SK-N-MC (cell line): ENCODE results near the gene CPM.

Source experiments
- DNase-seq: peaks from one replicate; pipeline ENCODE4 v3.0.0-alpha.2; 2011; ENCODE audit warnings: low read depth, low spot score
- H3K27ac ChIP-seq: fragments of 200-600 bp; sonication (generic); 2 replicates; pipeline ENCODE4 v1.5.1; 2016; ENCODE audit warnings: mixed run types
- H3K36me3 ChIP-seq: fragments of 200-600 bp; sonication (generic); 2 replicates; pipeline ENCODE4 v1.6.1; 2017; ENCODE audit warnings: antibody characterized with exemption, low read length, mixed read lengths; ENCODE audit not compliant: insufficient read depth
- H3K4me3 ChIP-seq: fragments of 200-600 bp; sonication (generic); 2 replicates; pipeline ENCODE4 v1.5.1; 2016
- H3K9ac ChIP-seq: fragments of 200-600 bp; sonication (generic); 2 replicates; pipeline ENCODE4 v1.8.0; 2017; ENCODE audit warnings: mixed run types, mixed read lengths; ENCODE audit not compliant: insufficient read length
- H3K9me3 ChIP-seq: fragments of 200-600 bp; sonication (generic); 2 replicates; pipeline ENCODE4 v1.6.1; 2017; ENCODE audit warnings: low read depth, mild to moderate bottlenecking, antibody characterized with exemption, low read length, moderate library complexity, mixed read lengths
- EZH2 ChIP-seq: fragments of 200-600 bp; sonication (generic); IDR thresholded peaks from one replicate; pipeline ENCODE4 v1.6.1; 2017; ENCODE audit warnings: antibody characterized with exemption
- FOXP2 ChIP-seq: optimal IDR thresholded peaks from 2 replicates; pipeline ENCODE3; 2011; ENCODE audit warnings: mild to moderate bottlenecking, moderate library complexity; ENCODE audit not compliant: insufficient read depth; ENCODE audit errors: extremely low read length, control extremely low read depth
- POLR2AphosphoS5 ChIP-seq: IDR thresholded peaks from 2 replicates; pipeline ENCODE4 v1.6.1; 2012; ENCODE audit warnings: mild to moderate bottlenecking, low read depth, low read length, borderline replicate concordance

The CPM gene

DNA sequence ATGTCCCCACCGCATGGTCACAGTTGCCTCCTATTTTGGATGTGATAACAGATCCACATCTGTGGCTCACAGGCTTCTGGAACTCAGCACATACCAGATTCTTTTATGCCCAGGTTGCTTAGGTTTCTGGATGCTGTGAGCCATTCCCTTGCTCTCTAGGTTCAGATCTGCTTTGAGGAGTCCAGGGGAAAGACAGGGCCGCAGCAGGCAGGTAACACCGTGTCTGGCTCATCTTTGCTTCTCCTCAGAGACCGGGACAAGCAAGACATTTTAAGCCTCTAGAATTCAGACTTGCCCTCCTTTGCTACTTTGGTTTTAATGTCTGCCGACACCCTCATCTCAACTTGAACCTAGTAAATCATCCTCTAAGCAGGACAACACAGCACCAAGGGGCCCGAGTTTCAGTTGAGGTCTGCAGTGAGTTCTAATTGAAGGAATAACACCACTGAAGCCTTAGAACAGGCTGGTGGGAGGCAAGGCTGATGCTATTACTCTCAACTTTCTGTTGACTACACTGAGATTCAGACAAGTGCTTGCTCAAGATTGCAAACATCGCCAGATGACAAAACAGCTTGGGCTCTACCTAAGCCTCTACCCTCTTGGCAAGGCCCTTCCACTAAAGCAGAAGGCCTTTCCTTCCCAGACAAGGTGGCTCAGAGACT, 69.7 kb downstream of the CPM start:
- TF ChIP-seq EZH2 (no peak), FOXP2 (no peak), POLR2AphosphoS5 (no peak)
- no peak for DNase-seq
- Histone ChIP-seq H3K36me3 (no peaks in the 10 kb centered on the region), H3K27ac (no peak overlapping the region), H3K4me3 (peak overlapping the region; percentile 3; the same call in 1 of the 2 replicates), H3K9ac (no peak overlapping the region), H3K9me3 (no peaks in the 10 kb centered on the region)

DNA sequence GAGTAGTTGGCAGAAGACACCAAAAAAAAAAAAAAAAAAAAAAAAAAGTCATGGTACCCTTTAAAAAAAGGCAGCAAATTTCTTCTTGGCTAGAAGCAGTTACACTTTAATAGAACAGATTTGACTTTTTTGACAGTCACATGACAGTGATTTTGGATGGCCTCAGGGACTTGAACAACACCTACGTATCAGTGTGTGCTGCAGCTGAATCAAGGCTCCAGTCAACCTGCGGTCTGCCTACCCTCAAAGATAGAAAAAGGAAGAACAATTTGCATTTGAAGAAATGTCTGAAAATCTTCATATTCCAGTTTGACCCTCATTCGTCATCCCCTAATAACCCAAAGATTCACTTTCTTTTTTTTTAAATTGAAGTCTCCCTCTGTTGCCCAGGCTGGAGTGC, 71.1 kb downstream of the CPM start:
- TF ChIP-seq POLR2AphosphoS5, result no peak
- TF ChIP-seq FOXP2, result no peak
- no peak for TF ChIP-seq EZH2
- no peaks in the 10 kb centered on the region for H3K36me3 ChIP-seq
- no peak for DNase-seq
- H3K4me3 ChIP-seq, result no peak overlapping the region
- no peak overlapping the region for H3K27ac ChIP-seq
- H3K9ac ChIP-seq, result no peak overlapping the region
- no peaks in the 10 kb centered on the region for H3K9me3 ChIP-seq

DNA sequence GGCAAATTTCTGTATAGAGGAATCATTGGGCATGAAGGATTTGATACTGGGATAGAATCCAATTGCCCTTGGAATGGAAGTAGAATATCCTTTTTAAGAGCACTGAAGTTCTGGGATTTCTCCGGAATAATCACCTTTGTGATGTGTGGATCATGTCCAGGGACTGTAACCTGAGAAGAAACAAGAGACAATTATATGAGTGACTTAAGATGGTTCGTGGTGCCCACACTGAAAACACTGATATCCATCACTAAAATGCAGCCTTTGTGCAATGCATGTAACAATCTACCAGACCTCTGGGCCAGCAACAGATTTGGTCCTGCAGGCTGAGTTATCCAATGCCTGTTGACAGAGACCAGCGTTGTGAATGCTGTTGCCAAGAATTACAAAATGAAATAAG, 76.5 kb downstream of the CPM start:
- H3K9me3 ChIP-seq, result no peaks in the 10 kb centered on the region
- no peak overlapping the region for H3K27ac ChIP-seq
- TF ChIP-seq FOXP2 (no peak), POLR2AphosphoS5 (no peak), EZH2 (no peak)
- DNase-seq, result no peak
- no peak overlapping the region for H3K9ac ChIP-seq
- H3K4me3 ChIP-seq, result no peak overlapping the region
- H3K36me3 ChIP-seq, result no peaks in the 10 kb centered on the region

DNA sequence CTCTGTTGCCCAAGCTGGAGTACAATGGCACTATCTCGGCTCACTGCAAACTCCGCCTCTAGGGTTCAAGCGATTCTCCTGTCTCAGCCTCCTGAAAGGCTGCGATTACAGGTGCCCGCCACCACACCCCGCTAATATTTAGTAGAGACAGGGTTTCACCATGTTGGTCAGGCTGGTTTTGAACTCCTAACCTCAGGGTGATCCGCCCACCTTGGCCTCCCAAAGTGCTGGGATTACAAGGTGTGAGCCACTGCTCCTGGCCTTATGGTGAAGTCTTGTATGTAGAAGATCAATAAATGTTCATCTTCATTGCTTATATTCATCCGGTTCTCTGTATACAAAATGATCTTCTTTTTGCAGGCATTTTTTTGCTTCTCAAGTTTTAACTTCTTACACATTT, 77.2 kb downstream of the CPM start:
- H3K9me3 ChIP-seq, result no peaks in the 10 kb centered on the region
- no peak overlapping the region for H3K9ac ChIP-seq
- H3K36me3 ChIP-seq, result no peaks in the 10 kb centered on the region
- DNase-seq, result no peak
- H3K27ac ChIP-seq, result no peak overlapping the region
- no peak overlapping the region for H3K4me3 ChIP-seq
- TF ChIP-seq FOXP2, result no peak
- TF ChIP-seq EZH2, result no peak
- no peak for TF ChIP-seq POLR2AphosphoS5

DNA sequence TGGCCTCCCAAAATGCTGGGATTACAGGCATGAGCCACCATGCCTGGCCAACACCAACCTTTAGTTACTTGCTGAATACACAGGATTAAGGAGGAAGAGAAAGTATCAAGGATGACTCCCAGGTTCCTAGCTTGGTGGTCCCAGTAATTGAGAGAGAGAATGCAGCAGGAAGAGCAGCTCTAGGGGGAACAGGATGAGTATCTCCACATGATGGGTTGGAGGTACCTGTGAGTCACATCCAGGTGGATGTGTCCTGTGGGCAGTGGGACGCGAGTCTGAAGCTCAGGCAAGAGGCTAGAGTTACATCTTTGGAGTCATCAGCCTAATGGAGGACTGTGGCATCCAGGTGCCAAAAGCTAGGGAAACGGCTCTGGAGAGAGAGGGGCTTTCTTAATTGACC, 77.9 kb downstream of the CPM start:
- TF ChIP-seq EZH2 (no peak), FOXP2 (no peak), POLR2AphosphoS5 (no peak)
- H3K4me3 ChIP-seq, result no peak overlapping the region
- DNase-seq, result no peak
- H3K9me3 ChIP-seq, result no peaks in the 10 kb centered on the region
- no peak overlapping the region for H3K27ac ChIP-seq
- no peaks in the 10 kb centered on the region for H3K36me3 ChIP-seq
- H3K9ac ChIP-seq, result no peak overlapping the region

DNA sequence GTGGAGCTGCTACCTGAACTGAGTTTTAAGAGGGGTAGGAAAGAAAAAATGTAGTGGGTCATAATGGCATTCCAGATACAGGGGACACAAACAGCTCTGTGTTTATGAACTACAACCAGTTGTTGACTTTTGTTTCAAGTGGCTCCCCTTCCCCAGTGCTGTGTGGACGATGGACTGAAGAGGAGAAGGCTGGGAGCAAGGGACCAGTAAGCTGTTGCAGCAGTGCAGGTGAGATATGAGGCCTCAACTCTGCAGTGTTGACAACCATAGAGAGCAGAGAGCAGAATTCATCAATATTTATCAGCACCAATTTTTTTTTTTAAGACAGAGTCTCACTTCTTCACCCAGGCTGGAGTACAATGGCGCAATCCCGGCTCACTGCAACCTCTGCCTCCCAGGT, 78.4 kb downstream of the CPM start:
- DNase-seq, result no peak
- H3K4me3 ChIP-seq, result no peak overlapping the region
- no peak overlapping the region for H3K27ac ChIP-seq
- TF ChIP-seq FOXP2, result no peak
- no peak for TF ChIP-seq POLR2AphosphoS5
- no peak for TF ChIP-seq EZH2
- H3K9me3 ChIP-seq, result no peaks in the 10 kb centered on the region
- no peaks in the 10 kb centered on the region for H3K36me3 ChIP-seq
- no peak overlapping the region for H3K9ac ChIP-seq

DNA sequence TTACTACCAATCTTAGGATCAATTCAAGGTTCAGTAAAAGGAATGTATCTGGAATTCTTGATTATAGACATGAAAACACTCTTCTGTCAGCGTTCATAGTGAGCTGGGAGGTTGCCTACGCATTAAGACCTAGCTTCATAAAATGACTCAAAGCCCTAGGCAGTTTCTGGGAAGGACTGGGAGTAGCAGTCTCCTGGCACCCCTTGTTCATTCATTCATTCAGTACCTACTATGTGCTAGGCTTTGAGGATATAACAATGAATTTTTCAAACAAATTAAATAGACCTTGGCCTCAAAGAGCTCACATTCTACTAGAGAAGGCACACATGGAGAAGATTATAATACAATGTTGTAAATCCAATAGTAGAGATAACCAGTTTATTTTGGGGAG, 78.9 kb downstream of the CPM start:
- TF ChIP-seq EZH2 (no peak), FOXP2 (no peak), POLR2AphosphoS5 (no peak)
- Histone ChIP-seq H3K27ac (no peak overlapping the region), H3K9ac (no peak overlapping the region), H3K36me3 (no peaks in the 10 kb centered on the region), H3K9me3 (no peaks in the 10 kb centered on the region), H3K4me3 (no peak overlapping the region)
- no peak for DNase-seq

DNA sequence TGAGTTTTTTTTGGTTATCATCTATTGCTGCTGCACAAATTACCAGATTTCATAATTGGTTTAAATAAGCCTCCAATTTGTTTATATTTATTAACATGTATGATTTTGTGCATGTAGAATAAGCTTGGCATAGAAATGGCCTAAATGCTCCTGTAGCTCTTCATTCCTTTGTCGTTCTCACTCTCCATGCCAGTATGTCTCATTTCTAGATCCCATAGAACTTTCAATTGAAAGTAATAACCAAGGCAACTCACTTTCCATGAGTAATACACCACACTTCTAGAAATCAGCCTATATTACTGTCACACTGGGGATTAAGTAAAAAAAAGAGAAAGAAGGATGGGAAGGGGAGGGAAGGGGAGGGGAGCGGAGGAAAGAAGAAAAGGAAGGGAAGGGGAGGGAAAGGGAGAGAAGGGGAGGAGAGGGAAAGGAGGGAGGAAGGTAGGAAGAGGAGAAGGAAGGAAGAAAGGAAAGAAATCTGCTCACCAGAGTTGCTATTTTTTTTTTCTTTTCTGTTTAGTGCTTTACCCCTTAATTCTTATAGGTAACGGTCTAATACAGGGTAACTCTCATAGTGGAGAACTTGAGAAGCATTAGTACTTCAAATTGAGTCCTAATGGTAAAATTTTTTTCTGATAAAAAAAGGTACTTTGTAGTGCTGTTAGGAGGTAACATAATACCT, 79.4 kb downstream of the CPM start:
- TF ChIP-seq EZH2 (no peak), POLR2AphosphoS5 (no peak), FOXP2 (no peak)
- no peak for DNase-seq
- H3K27ac ChIP-seq, result no peak overlapping the region
- no peaks in the 10 kb centered on the region for H3K36me3 ChIP-seq
- H3K4me3 ChIP-seq, result no peak overlapping the region
- H3K9me3 ChIP-seq, result no peaks in the 10 kb centered on the region
- no peak overlapping the region for H3K9ac ChIP-seq

DNA sequence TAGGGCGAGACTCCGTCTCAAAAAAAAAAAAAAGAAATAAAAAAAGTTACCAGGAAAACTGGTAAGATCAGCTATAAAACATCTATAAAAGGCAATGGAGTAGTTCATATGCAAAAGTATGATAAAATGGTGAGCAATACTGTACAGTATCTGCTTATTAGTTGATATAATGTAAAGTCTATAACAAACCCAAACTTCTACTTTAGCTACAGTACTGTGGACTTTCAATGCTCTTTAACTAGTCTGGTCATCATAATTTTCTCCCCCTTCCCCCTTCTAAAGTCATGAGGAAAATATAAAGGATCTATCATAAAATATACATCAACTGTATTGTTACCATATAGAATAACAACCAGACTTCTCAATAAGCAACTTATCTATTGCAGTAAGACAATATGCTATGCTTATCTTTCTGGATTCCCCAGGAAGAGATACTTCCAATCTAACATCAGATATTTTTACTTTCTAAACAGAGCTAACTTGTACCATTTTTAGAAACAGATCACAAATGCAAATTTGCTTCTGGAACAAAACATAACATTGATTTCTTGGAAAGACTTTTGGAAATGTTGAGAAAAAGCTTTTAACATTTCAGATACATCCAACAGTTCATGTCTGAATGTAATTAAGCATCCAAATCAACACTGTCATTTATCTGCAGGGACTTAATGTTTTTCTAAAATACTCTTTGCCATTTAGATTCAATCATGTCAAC, 81.2 kb downstream of the CPM start:
- H3K36me3 ChIP-seq, result no peaks in the 10 kb centered on the region
- DNase-seq, result no peak
- H3K9me3 ChIP-seq, result no peaks in the 10 kb centered on the region
- no peak overlapping the region for H3K9ac ChIP-seq
- no peak overlapping the region for H3K4me3 ChIP-seq
- H3K27ac ChIP-seq, result no peak overlapping the region
- TF ChIP-seq POLR2AphosphoS5, result no peak
- TF ChIP-seq FOXP2, result no peak
- TF ChIP-seq EZH2, result no peak
